ENCODE results near the gene PTPRG.

GRCh38 chr3:61961900-61962299 lies 400.5 kb downstream of the PTPRG start:
- TF ChIP-seq CTCF (conservative IDR thresholded peaks at IDR 0.05; ENCODE audit: low read depth in 2 of 2) (no peak), ETS1 (IDR thresholded peaks at IDR 0.05) (no peak), EZH2phosphoT487 (IDR thresholded peaks at IDR 0.05; ENCODE audit: unreplicated experiment) (no peak), REST (IDR thresholded peaks at IDR 0.05; ENCODE audit: unreplicated experiment) (no peak)

All from GM23338 (cell line).